Measurements from ENCODE around the gene OR8B2.

OR8B2 gene, protein sequence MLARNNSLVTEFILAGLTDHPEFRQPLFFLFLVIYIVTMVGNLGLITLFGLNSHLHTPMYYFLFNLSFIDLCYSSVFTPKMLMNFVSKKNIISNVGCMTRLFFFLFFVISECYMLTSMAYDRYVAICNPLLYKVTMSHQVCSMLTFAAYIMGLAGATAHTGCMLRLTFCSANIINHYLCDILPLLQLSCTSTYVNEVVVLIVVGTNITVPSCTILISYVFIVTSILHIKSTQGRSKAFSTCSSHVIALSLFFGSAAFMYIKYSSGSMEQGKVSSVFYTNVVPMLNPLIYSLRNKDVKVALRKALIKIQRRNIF

DNA sequence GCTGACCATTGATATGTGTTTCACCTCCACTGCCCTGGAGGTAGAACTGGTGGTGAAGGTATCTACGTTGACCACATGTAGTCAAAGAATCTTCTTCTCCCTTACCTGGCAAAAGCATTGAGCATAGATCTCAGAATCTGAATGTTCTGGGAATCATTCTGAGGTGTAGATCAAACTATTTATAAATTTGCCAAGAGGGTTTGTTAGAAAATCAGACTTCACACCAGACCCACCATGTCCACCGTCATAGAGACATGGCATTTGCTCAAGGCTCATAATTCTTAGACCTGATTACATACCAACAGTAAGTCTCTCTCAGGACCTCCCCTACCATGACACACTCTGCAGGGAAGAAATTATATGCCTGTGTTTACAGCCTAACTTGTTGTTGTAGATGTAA lies at the start of gene OR8B2:
TSS of gene OR8B2 (minus strand) at position 101 of the 400 bp plus-strand sequence. CDS start 1,156 bp downstream, outside the sequence.
- TF ChIP-seq YY1 (IDR thresholded peaks at IDR 0.05; ENCODE audit: low read depth) = no peak
- TF ChIP-seq, protein P1, sequence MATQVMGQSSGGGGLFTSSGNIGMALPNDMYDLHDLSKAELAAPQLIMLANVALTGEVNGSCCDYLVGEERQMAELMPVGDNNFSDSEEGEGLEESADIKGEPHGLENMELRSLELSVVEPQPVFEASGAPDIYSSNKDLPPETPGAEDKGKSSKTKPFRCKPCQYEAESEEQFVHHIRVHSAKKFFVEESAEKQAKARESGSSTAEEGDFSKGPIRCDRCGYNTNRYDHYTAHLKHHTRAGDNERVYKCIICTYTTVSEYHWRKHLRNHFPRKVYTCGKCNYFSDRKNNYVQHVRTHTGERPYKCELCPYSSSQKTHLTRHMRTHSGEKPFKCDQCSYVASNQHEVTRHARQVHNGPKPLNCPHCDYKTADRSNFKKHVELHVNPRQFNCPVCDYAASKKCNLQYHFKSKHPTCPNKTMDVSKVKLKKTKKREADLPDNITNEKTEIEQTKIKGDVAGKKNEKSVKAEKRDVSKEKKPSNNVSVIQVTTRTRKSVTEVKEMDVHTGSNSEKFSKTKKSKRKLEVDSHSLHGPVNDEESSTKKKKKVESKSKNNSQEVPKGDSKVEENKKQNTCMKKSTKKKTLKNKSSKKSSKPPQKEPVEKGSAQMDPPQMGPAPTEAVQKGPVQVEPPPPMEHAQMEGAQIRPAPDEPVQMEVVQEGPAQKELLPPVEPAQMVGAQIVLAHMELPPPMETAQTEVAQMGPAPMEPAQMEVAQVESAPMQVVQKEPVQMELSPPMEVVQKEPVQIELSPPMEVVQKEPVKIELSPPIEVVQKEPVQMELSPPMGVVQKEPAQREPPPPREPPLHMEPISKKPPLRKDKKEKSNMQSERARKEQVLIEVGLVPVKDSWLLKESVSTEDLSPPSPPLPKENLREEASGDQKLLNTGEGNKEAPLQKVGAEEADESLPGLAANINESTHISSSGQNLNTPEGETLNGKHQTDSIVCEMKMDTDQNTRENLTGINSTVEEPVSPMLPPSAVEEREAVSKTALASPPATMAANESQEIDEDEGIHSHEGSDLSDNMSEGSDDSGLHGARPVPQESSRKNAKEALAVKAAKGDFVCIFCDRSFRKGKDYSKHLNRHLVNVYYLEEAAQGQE (IDR thresholded peaks at IDR 0.05; ENCODE audit: low read depth) = no peak
- no peak for TF ChIP-seq FOXM1 (IDR thresholded peaks at IDR 0.05; ENCODE audit: borderline replicate concordance, low read depth)
- TF ChIP-seq, protein P2, sequence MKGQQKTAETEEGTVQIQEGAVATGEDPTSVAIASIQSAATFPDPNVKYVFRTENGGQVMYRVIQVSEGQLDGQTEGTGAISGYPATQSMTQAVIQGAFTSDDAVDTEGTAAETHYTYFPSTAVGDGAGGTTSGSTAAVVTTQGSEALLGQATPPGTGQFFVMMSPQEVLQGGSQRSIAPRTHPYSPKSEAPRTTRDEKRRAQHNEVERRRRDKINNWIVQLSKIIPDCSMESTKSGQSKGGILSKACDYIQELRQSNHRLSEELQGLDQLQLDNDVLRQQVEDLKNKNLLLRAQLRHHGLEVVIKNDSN (IDR thresholded peaks at IDR 0.05) = no peak

DNA sequence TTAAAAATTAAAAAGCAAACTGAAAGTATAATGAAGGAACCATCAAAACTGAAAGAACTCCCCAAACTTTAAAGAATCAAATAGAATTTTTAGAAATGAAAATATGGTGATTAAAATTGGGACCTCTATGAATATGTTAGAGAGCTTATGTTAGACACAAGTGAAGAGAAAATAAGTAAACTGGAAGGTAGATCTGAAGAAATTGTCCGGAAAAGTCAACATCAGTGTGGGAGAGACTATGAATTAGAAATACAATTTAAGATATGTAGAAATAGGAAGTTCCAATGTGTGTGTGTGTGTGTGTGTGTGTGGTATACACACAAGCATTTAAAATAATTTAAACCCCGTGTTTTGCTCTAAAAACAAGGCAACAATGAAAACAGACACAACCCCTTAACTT lies 45.3 kb upstream of the OR8B2 start:
- TF ChIP-seq, protein P2 (IDR thresholded peaks at IDR 0.05) = no peak
- TF ChIP-seq NFIC (IDR thresholded peaks at IDR 0.05) = no peak
- TF ChIP-seq YY1 (IDR thresholded peaks at IDR 0.05; ENCODE audit: low read depth) = no peak
- TF ChIP-seq RAD21 (IDR thresholded peaks at IDR 0.05; ENCODE audit: low read depth) = no peak
- no peak for TF ChIP-seq CREB1 (IDR thresholded peaks at IDR 0.05; ENCODE audit: low read depth)
- TF ChIP-seq TEAD4 (IDR thresholded peaks at IDR 0.05) = no peak
- TF ChIP-seq EGR1 (IDR thresholded peaks at IDR 0.05) = no peak
- TF ChIP-seq, protein P1 (IDR thresholded peaks at IDR 0.05; ENCODE audit: low read depth) = no peak
- no peak for TF ChIP-seq CEBPB (IDR thresholded peaks at IDR 0.05)
- TF ChIP-seq FOXM1 (IDR thresholded peaks at IDR 0.05; ENCODE audit: borderline replicate concordance, low read depth) = no peak
- no peak for TF ChIP-seq TCF12 (IDR thresholded peaks at IDR 0.05; ENCODE audit: low read depth)
- TF ChIP-seq, protein P3, sequence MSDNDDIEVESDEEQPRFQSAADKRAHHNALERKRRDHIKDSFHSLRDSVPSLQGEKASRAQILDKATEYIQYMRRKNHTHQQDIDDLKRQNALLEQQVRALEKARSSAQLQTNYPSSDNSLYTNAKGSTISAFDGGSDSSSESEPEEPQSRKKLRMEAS (IDR thresholded peaks at IDR 0.05) = no peak

DNA sequence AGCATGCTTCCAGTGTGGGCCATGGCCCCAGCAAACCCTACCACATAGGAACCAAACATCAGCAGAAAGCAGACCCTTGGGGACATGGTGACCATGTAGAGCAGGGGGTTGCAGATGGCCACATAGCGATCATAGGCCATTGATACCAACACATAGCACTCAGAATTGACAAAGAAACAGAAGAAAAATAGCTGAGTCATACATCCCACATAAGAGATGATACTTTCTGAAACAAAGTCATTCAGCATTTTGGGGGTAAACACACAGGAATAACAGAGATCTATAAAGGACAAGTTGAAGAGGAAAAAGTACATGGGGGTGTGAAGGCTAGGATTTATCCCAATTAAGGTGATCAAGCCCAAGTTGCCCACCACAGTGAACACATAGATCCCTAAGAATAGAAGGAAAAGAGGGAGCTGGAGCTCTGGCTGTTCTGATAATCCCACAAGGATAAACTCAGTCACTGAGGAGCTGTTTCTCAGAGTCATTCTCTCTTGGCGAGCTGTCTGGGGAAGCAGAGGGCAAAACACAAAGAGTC lies 40.2 kb upstream of the OR8B2 start, which contains the start of gene OR8B4:
TSS of gene OR8B4 (minus strand) at position 488 of the 538 bp plus-strand sequence. CDS start at position 488, 0 bp downstream.
- TF ChIP-seq, protein P3 (IDR thresholded peaks at IDR 0.05) = no peak
- TF ChIP-seq RAD21 (IDR thresholded peaks at IDR 0.05; ENCODE audit: low read depth) = no peak
- TF ChIP-seq CREB1 (IDR thresholded peaks at IDR 0.05; ENCODE audit: low read depth) = no peak
- TF ChIP-seq TCF12 (IDR thresholded peaks at IDR 0.05; ENCODE audit: low read depth) = no peak
- TF ChIP-seq TEAD4 (IDR thresholded peaks at IDR 0.05) = no peak
- no peak for TF ChIP-seq NFIC (IDR thresholded peaks at IDR 0.05)
- TF ChIP-seq EP300 (IDR thresholded peaks at IDR 0.05; ENCODE audit: borderline replicate concordance) = no peak
- no peak for TF ChIP-seq EGR1 (IDR thresholded peaks at IDR 0.05)
- TF ChIP-seq, protein P1 (IDR thresholded peaks at IDR 0.05; ENCODE audit: low read depth) = no peak
- TF ChIP-seq CEBPB (IDR thresholded peaks at IDR 0.05) = no peak
- TF ChIP-seq TAF1 (IDR thresholded peaks at IDR 0.05; ENCODE audit: low read depth) = no peak
- TF ChIP-seq FOXM1 (IDR thresholded peaks at IDR 0.05; ENCODE audit: borderline replicate concordance, low read depth) = no peak
- TF ChIP-seq ZBTB7A (IDR thresholded peaks at IDR 0.05; ENCODE audit: low read depth) = no peak

DNA sequence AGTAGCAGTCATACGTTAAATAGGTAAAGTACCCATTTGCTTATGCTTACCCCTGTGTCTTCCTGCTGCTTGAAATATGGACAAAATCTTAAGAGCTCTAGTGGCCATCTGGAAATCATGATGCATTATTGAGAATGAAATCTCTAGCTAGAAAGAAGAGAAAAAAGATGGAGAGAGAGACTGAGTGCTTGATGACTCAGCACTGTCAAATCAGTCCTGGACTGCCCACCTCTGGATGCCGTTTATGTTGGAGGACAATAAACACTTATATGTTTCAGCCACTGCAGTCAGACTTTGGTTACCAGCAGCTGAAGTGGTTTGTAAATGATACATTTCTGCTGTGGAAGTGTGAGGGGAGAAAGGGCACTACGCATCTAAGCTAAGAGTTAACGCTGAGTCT lies 36.7 kb upstream of the OR8B2 start:
- TF ChIP-seq NFIC (IDR thresholded peaks at IDR 0.05) = no peak
